Prostate gland (tissue), 2 donors: ENCODE measurements around the gene MAP1S.

Experiments used
- POLR2A ChIP-seq: fragments of 450-650 bp; IDR thresholded peaks from one replicate; pipeline ENCODE4 v1.6.1; 2016; ENCODE audit warnings: antibody characterized with exemption, mild to moderate bottlenecking
- TF ChIP-seq, protein P1 (sequence below), 4 experiments: fragments of 200-600 bp in 2 of 4; fragments of 450-650 bp in 2 of 4; sonication (generic) in 2 of 4; IDR thresholded peaks; 1 replicate in 3 of 4; 2 replicates in 1 of 4; pipeline ENCODE4 v1.5.1; 2016 to 2019; ENCODE audit warnings: antibody characterized with exemption in 4 of 4, mild to moderate bottlenecking in 2 of 4, moderate library complexity in 2 of 4

DNA sequence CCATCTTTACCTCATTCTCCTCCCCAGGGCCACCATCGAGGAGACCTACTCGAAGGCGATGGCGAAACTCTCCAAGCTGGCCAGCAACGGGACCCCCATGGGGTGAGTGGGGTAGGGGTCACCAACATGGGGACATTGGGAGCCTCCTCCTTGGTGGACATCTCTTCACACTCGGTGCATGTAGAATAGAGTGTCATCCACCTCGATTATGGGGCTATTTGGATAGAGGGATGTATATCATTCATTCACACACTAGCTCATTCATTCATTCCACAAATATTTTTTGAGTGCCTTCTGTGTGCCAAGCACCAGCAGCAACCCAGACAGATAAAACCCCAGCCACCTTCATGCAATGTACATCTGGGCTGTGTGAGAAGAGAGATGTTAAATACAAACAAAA, 45.1 kb downstream of the MAP1S start:
- no peak for TF ChIP-seq POLR2A
- TF ChIP-seq, protein P1, sequence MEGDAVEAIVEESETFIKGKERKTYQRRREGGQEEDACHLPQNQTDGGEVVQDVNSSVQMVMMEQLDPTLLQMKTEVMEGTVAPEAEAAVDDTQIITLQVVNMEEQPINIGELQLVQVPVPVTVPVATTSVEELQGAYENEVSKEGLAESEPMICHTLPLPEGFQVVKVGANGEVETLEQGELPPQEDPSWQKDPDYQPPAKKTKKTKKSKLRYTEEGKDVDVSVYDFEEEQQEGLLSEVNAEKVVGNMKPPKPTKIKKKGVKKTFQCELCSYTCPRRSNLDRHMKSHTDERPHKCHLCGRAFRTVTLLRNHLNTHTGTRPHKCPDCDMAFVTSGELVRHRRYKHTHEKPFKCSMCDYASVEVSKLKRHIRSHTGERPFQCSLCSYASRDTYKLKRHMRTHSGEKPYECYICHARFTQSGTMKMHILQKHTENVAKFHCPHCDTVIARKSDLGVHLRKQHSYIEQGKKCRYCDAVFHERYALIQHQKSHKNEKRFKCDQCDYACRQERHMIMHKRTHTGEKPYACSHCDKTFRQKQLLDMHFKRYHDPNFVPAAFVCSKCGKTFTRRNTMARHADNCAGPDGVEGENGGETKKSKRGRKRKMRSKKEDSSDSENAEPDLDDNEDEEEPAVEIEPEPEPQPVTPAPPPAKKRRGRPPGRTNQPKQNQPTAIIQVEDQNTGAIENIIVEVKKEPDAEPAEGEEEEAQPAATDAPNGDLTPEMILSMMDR (IDR thresholded peaks at IDR 0.05), result no peak
